Measurements from ENCODE around the gene VASH2.
"Not testable (repeated sequence)": the region's sequence is repeated elsewhere in the genome, so short reads cannot be mapped to it uniquely, and the experiment has no call there.

VASH2 gene

DNA sequence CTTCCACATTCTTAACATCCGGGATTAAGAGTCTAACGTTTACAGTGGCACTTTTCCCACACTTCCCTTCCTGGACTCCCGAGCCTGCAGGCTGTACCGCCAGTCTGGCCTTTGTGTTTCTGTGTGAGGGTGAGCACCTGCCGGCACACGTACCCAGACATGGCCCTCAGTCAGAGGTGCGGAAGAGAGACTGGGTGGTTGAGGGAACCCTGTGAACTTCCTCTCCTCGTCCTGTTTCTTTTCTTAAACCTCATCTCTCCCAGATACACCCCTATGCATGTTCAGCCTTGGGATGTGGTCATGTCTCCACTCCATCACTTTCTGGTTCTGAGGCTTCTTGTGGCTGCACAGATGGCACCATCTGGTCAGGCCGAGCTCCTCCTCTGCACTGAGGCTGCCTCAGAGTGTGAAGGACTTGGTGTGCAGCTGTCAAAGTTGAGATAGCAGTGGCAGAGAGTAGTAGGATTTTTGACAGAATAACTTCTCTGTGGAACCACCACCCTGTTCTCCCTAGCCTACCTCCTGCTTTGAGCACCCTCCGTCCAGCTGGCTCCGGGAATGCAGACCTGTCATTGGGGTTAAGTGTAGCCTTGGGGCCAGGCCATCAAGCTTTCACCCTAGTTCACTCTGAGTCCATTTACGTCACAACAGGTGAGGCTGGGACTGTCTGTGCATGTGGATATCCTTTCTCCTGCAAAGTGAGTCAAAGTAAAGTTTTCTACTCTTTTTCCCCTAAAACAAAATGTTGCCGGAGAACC lies 31.4 kb downstream of the VASH2 start:
- peak; percentile 9 for DNase-seq (ENCODE audit: low spot score)

GRCh38 chr1:212982430-212983152 lies 32.2 kb downstream of the VASH2 start:
- DNase-seq (ENCODE audit: low spot score), result peak; percentile 88

- no peak for DNase-seq (ENCODE audit: low spot score)
Observed at GRCh38 chr1:212983482-212983881, 33.1 kb downstream of the VASH2 start.

DNA sequence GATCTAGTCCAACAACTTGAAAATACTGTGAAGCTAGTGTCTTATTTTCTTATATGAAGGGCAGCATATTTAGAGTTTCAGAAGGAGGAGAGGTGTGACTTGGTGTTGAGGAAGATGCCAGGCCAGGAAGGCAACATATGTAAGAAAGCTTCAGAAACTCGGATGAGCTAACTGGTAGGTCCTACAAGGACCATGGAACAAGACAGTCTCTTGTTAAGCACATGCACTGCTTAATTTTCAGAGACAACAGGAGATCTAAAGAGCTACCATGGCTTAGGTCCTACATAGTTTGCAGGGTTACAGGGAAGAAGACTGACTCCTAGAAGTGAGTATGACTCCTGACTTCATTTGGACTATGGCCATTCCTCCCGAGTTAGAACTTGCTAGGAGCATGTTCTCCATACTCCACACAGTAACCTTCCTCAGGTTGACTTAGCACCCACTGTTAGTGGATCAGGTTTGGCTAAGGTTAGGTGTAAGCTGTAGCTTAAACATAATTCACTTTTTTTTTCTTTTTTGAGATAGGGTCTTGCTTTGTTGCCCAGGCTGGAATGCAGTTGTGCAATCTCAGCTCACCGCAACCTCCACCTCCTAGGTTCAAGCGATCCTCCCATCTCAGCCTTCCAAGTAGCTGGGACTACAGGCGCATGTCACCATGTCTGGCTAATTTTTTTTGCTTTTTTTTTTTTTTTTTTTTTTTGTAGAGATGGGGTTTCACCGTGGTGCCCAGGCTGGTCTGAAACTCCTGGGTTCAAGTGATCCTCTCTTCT lies 34.4 kb downstream of the VASH2 start:
- DNase-seq (ENCODE audit: low spot score), result no peak

DNA sequence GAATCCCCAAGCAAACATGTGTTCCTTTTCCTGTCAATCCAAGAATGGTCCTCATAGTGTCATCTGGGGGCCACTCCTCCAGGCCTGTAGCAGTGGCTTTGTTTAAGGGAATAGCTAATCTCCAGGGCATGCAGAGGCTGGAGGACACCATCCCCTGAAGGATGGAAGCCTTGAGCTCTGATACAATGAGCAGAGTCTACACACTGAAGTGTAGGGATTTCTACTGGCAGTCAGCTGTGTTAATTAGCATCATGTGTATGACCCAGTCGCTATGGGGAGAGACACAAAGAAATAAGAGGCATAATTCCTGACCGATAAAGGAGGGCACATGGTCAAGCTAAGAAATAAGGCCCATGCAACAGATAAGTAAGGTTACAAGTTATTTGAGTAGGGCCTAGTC lies 36.2 kb downstream of the VASH2 start:
- DNase-seq (ENCODE audit: low spot score), result no peak

DNA sequence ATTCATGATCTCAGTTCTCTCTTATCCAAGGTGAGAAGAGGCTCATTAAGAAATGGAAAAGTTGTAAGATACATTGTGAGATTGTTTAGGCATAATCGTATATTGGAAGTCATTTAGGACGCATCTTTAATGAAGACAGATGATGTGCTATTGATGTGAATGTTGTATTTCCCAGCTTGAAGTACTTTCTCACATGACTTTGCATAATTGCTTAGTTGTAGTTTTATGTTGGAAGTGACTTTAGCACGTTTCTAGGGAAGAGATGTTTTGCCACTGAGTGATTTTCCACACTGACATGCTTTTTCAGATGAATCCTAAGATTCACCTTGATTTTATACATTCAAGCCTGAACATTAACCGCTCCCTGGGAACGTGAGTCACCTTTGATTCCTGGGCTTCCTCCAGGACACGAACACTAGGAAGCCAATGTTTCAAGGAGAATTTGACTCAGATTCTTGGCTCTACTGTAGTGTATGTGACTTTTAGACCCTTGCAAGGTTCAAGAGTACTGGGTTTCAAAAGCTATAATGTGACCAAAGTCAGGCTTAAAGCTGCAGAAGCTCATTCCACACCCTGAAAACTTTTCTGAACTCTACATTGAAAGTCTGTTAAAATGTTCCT lies 37.5 kb downstream of the VASH2 start:
- DNase-seq (ENCODE audit: low spot score), result no peak

- no peak for DNase-seq (ENCODE audit: low spot score)
Observed at GRCh38 chr1:212990276-212990675, 39.9 kb downstream of the VASH2 start.

DNA sequence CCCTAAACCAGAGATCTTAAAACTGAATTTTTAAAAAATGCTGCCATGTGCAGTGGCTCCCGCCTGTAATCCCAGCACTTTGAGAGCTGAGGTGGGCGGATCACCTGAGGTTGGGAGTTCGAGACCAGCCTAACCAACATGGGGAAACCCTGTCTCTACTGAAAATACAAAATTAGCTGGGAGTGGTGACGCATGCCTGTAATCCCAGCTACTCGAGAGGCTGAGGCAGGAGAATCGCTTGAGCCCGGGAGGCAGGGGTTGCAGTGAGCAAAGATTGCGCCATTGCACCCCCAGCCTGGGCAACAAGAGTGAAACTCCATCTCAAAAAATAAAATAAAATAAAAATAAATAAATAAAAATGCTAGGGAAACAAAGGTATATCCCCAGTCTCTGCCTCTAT lies 43.6 kb downstream of the VASH2 start:
- DNase-seq (ENCODE audit: low spot score), result not testable (repeated sequence)

DNA sequence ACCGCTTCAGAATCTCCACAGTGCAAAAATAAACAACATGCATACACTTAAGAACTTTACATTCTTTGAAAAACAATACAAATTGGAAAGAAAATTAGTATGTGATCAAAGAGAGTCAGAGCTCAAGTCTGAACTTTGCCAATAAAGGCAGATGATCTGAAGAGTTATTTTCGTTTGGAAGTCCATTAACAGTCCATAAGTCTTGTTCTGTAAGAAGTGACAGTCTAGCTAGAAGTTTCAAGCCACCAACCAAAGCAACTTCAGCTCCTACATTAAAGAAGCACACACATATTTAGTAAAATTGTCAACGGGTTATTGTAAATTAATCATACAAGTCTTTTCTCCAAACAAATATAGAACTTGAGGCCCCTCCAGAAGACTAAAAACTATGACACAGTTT lies 44.6 kb downstream of the VASH2 start:
- DNase-seq (ENCODE audit: low spot score), result no peak

DNA sequence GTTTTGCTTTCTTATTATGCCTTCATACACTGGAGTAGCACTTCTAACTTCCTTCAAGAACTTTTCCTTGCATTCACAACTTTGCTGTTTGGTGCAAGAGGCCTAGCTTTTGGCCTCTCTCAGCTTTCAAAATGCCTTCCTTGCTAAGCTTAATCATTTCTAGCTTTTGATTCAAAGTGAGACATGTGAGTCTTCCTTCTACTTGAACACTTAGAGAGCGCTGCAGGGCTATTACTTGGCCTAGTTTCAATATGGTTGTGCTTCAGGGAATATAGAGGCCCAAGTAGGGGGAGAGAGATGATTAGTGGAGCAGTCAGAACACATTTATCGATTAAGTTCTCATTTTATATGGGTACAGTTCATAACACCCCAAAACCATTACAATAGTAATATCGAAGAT lies 52.9 kb downstream of the VASH2 start:
- no peak for DNase-seq (ENCODE audit: low spot score)

DNA sequence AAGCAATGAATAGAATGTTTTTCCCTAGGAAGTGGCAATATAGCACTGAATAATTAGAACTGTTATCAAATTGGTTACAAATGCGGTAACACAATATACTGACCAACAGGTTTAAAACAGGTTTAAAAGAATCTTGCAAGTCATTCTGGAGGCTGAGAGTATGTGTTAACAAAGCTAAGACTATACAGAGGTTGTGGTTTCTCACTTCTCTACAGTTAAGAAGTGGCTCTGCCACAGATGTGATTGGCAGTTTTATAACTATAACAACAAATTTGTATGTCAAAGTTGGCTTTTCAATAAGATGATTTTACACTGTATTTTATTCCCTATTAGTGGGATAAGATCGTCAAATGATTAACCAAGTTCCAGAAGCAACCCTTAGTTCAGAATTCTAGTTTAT lies 58.2 kb downstream of the VASH2 start:
- no peak for DNase-seq (ENCODE audit: low spot score)

DNA sequence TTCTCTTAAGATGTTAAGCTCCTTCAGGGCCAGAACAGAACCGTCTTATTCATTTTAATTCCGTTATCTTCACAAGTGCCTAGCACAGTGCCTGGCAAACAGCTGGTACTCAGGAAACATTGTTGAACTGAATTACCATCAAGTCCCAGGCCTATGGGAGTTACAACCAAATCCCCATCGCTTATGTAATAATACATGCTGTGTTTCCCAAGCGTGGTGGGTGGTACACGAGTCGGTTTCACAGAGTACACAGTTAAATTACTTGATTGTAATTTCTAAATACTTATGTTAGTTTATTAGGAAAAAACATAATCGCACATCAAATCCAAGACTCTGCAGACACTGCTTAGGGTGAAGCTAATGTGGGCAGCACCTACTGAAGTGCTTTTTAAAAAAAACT lies 64.3 kb downstream of the VASH2 start:
- DNase-seq (ENCODE audit: low spot score), result peak; percentile 15

- DNase-seq (ENCODE audit: low spot score), result peak; percentile 98
Observed at GRCh38 chr1:213015099-213016050, 65.0 kb downstream of the VASH2 start, which contains the start of gene ANGEL2. Gene ANGEL2, minus strand, starts transcription at chr1:213015867. Its CDS starts 196 bp downstream, at chr1:213015671.

DNA sequence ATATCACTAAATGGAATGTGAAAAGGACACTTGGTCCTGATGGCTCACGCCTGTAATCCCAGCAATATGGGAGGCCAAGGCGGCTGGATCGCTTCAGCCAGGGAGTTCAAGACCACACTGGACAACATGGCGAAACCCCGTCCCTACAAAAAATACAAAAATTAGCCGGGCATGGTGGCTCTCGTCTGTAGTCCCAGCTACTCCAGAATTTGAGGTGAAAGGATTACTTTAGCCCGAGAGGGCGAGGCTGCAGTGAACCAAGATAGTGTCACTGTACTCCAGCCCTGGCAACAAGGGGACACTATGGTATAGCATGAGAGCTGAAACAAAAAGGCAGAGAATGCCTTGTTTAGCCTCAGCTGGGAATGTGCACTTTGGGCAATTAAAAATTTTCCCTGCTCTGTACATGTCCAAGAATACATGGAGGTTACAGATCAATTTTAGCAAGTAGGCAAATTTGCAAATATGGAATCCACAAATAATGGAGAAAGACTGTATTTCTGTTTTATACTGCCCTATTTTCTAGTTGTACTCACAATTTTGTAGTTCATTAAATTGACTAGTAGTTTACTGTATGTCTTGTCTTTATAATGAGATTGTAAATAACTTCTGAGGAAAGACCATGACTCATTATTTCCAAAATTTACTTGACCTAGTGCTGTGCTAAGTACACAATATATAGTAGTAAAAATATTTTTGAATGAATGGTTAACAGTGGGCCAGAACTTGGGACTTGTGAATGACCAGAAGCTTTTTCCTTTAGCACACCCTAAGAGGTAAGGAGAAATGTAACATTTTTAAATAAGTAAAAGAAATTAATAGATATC lies 67.3 kb downstream of the VASH2 start:
- DNase-seq (ENCODE audit: low spot score), result no peak

DNA sequence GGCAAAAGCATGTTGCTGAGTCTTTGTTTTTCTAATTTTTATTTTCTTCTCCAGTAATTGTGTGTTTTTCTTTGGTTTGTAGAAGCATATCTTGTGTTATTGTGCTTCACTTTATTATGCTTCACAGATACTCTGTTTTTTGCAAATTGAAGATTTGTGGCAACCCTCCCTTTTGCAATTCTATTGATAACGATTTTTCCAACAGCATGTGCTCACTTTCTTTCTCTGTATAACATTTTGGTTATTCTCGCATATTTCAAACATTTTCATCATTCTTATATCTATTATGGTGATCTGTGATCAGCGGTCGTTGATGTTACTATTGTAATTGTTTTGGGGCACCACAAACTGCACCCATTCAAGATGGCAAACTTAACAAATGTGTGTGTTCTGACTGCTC lies 69.1 kb downstream of the VASH2 start:
- DNase-seq (ENCODE audit: low spot score), result no peak

- no peak for DNase-seq (ENCODE audit: low spot score)
Observed at GRCh38 chr1:213020016-213020415, 69.7 kb downstream of the VASH2 start.

GRCh38 chr1:213027024-213027423 lies 76.7 kb downstream of the VASH2 start:
- DNase-seq (ENCODE audit: low spot score), result not testable (repeated sequence)

GRCh38 chr1:213032651-213033050 lies 82.3 kb downstream of the VASH2 start:
- DNase-seq (ENCODE audit: low spot score), result no peak

- DNase-seq (ENCODE audit: low spot score), result no peak
Observed at GRCh38 chr1:213034713-213035112, 84.4 kb downstream of the VASH2 start.

DNA sequence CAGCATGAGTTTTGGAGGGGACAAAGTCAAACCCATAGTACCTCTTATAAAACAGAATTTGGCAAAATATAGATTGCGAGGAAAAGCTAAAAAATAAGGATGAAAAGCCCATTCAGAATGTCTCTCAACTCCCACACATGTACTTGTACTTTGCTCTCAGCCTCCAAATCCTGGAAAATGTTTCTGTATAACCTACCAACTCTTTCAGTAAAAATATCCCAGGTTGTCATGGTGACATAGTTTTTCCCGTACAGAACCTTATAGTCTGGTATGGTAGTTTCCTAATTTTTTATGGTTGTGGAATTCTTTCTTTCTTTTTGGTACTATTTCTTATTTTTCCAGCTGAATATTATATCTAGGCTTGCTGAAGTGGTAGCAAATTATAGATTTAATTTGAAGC lies 85.2 kb downstream of the VASH2 start:
- no peak for DNase-seq (ENCODE audit: low spot score)
